ENCODE data around the gene LRRC23. TPM values are rescaled to one million over a fixed set of nuclear protein-coding genes. Genes with fewer than 3 reads are reported as not detected.
A peak's percentile ranks its signal among the peaks of the same experiment; 100 is the strongest.

LRRC23 gene
- total and polyA plus RNA-seq, 2 of the 13 experiments (the other 11 are each of a cell fraction or from before 2014, with no cell fraction given): 6.0 to 7.8 TPM

GRCh38 chr12:6872073-6873048 is 32.3 kb upstream of the LRRC23 start (continued):
- peak; percentile 83 for TF ChIP-seq HDAC2 (CRISPR knock-in tag; IDR thresholded peaks at IDR 0.05)
- 0 out of 2 replicates have a peak, but pooled peaks have one; percentile 30 for TF ChIP-seq ZNF562 (CRISPR knock-in tag; IDR thresholded peaks at IDR 0.05; ENCODE audit: borderline replicate concordance)
- TF ChIP-seq, protein P1, sequence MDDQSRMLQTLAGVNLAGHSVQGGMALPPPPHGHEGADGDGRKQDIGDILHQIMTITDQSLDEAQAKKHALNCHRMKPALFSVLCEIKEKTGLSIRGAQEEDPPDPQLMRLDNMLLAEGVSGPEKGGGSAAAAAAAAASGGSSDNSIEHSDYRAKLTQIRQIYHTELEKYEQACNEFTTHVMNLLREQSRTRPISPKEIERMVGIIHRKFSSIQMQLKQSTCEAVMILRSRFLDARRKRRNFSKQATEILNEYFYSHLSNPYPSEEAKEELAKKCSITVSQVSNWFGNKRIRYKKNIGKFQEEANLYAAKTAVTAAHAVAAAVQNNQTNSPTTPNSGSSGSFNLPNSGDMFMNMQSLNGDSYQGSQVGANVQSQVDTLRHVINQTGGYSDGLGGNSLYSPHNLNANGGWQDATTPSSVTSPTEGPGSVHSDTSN (CRISPR knock-in tag; IDR thresholded peaks at IDR 0.05; ENCODE audit: borderline replicate concordance): 0 out of 2 replicates have a peak, but pooled peaks have one; percentile 43
- TF ChIP-seq PAWR (CRISPR knock-in tag; IDR thresholded peaks at IDR 0.05; ENCODE audit: borderline replicate concordance): 0 out of 2 replicates have a peak, but pooled peaks have one; percentile 29
- TF ChIP-seq ZNF792 (CRISPR knock-in tag; IDR thresholded peaks at IDR 0.05): 0 out of 2 replicates have a peak, but pooled peaks have one; percentile 77
- TF ChIP-seq FIP1L1 (IDR thresholded peaks at IDR 0.05; ENCODE audit: borderline replicate concordance, insufficient read depth, low read depth, low read length): peak; percentile 74; the same call in 1 of the 2 replicates
- TF ChIP-seq NFIC (IDR thresholded peaks at IDR 0.05; ENCODE audit: low read length): no peak
- peak; percentile 40; the same call in 1 of the 2 replicates for TF ChIP-seq PHF20 (CRISPR knock-in tag; IDR thresholded peaks at IDR 0.05)
- peak; percentile 41; the same call in 1 of the 2 replicates for TF ChIP-seq FOXO1 (CRISPR knock-in tag; IDR thresholded peaks at IDR 0.05)
- TF ChIP-seq SNAPC4 (CRISPR knock-in tag; IDR thresholded peaks at IDR 0.05): 0 out of 2 replicates have a peak, but pooled peaks have one; percentile 39
- peak; percentile 47 for TF ChIP-seq TBX2 (CRISPR knock-in tag; IDR thresholded peaks at IDR 0.05; ENCODE audit: borderline replicate concordance)
- TF ChIP-seq ZNF607 (CRISPR knock-in tag; IDR thresholded peaks at IDR 0.05; ENCODE audit: borderline replicate concordance): 0 out of 2 replicates have a peak, but pooled peaks have one; percentile 31
- TF ChIP-seq ZNF230 (CRISPR knock-in tag; IDR thresholded peaks at IDR 0.05): 0 out of 2 replicates have a peak, but pooled peaks have one; percentile 45
- TF ChIP-seq SSRP1 (CRISPR knock-in tag; IDR thresholded peaks at IDR 0.05): no peak
- TF ChIP-seq, protein P2, sequence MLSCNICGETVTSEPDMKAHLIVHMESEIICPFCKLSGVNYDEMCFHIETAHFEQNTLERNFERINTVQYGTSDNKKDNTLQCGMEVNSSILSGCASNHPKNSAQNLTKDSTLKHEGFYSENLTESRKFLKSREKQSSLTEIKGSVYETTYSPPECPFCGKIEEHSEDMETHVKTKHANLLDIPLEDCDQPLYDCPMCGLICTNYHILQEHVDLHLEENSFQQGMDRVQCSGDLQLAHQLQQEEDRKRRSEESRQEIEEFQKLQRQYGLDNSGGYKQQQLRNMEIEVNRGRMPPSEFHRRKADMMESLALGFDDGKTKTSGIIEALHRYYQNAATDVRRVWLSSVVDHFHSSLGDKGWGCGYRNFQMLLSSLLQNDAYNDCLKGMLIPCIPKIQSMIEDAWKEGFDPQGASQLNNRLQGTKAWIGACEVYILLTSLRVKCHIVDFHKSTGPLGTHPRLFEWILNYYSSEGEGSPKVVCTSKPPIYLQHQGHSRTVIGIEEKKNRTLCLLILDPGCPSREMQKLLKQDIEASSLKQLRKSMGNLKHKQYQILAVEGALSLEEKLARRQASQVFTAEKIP (CRISPR knock-in tag; IDR thresholded peaks at IDR 0.05; ENCODE audit: borderline replicate concordance): no peak
